ENCODE data around the gene VEGFB. TPM values are rescaled to one million over a fixed set of nuclear protein-coding genes. Genes with fewer than 3 reads are reported as not detected.

VEGFB gene
- total RNA-seq, 1 donor from 2014 or later, result 150 TPM

DNA sequence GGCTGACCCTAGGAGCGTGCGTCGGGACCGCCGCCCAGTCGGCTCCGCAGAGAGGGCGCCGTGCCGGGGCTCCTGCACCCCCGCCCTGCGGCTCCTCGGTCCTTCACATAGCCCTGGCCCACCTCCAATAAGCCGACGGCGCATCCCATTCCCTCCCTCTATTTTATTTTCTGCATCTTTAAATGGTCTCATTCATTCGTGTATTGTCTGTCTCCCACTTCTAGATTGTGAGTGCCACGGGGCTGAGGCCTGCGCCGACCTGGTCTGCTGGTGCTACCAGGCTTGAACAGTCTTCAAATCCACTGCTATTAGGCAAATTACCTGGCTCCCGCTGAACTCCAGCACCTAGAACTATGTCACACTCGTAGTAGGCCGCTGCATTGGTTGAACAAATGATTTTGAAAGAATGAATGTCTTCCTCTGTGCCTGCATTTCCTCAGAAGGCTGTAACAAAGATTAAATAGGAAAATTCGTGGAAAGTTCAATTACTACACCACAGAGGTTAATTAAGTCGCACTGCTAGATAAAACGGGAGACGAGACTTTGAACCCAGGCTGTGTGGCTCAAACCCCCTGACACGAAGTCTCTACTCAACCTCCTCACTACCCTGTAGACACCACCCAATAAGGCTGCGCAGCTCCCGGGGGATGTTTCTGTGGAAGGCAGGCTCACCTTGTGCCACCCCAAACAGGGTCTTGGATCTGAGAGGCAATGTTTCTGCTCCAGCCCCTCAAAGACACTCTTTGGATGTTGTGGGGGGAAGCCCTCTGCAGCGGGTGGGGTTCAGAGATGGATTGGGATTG, 13.5 kb downstream of the VEGFB start:
- peak in 1 of 2 donors; percentile 3 for ATAC-seq
- Histone ChIP-seq H3K36me3 (peaks cover 13% of the 10 kb centered on the region), H3K9me3 (no peaks in the 10 kb centered on the region), H3K27ac (peak overlapping the region; percentile 79), H3K4me3 (peak overlapping the region; percentile 94), H3K27me3 (ENCODE audit: low read depth) (no peaks in the 10 kb centered on the region), H3K4me1 (peaks cover 42% of the 10 kb centered on the region)
- no peak for DNase-seq
- intact Hi-C loops (cut with DNase I), result no loop called here
- TF ChIP-seq, protein P1, sequence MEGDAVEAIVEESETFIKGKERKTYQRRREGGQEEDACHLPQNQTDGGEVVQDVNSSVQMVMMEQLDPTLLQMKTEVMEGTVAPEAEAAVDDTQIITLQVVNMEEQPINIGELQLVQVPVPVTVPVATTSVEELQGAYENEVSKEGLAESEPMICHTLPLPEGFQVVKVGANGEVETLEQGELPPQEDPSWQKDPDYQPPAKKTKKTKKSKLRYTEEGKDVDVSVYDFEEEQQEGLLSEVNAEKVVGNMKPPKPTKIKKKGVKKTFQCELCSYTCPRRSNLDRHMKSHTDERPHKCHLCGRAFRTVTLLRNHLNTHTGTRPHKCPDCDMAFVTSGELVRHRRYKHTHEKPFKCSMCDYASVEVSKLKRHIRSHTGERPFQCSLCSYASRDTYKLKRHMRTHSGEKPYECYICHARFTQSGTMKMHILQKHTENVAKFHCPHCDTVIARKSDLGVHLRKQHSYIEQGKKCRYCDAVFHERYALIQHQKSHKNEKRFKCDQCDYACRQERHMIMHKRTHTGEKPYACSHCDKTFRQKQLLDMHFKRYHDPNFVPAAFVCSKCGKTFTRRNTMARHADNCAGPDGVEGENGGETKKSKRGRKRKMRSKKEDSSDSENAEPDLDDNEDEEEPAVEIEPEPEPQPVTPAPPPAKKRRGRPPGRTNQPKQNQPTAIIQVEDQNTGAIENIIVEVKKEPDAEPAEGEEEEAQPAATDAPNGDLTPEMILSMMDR (IDR thresholded peaks at IDR 0.05), result no peak

DNA sequence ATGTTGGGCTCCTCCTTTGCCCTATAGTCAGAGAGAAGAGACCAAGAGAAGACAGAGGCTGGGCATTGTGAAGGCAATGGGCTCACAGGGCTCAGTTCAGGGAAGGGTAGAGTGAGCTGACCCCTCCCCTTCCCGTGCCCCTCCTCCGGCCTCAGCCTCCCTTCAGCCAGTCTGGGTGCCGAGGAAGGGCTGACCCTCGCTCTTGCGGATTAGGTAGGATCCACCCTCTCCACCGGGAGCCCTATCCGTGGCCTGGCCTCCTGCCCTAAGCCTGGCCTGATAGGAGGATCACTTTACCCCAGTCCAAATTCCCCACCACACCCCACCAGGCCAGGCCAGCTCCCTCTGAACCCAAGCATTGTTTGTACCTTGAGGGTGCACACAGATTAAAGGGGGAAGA, 14.2 kb downstream of the VEGFB start:
- Histone ChIP-seq H3K36me3 (peaks cover 7% of the 10 kb centered on the region), H3K4me1 (peaks cover 45% of the 10 kb centered on the region), H3K27me3 (ENCODE audit: low read depth) (no peaks in the 10 kb centered on the region), H3K27ac (no peak overlapping the region), H3K4me3 (no peak overlapping the region), H3K9me3 (no peaks in the 10 kb centered on the region)
- intact Hi-C loops (cut with DNase I), result no loop called here
- no peak for DNase-seq
- no peak for ATAC-seq
- TF ChIP-seq, protein P1 (IDR thresholded peaks at IDR 0.05), result no peak

DNA sequence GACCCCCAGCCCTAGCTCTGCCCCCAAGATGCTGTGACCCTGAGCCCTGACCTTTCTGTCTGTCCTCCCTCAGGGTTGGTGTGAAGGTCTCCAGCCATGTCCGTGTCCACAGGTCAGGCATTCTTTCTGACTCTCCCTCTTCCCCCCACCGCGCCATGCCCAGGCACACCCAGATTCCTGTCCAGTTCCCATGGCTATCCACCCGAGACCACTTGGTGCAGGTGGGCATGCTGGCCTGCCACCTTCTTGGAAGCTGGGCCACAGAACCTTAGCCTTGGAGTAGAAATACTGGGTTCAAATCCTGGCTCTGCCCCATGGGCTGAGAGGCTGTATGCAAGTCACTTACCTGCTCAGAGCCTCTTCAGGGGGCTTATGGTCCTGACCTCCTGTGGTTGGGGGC, 14.7 kb downstream of the VEGFB start:
- Histone ChIP-seq H3K9me3 (no peaks in the 10 kb centered on the region), H3K4me3 (no peak overlapping the region), H3K27me3 (ENCODE audit: low read depth) (no peaks in the 10 kb centered on the region), H3K27ac (no peak overlapping the region), H3K36me3 (peaks cover 3% of the 10 kb centered on the region), H3K4me1 (peaks cover 48% of the 10 kb centered on the region)
- TF ChIP-seq, protein P1 (IDR thresholded peaks at IDR 0.05), result no peak
- intact Hi-C loops (cut with DNase I), result no loop called here
- DNase-seq (no peak), ATAC-seq (no peak)

DNA sequence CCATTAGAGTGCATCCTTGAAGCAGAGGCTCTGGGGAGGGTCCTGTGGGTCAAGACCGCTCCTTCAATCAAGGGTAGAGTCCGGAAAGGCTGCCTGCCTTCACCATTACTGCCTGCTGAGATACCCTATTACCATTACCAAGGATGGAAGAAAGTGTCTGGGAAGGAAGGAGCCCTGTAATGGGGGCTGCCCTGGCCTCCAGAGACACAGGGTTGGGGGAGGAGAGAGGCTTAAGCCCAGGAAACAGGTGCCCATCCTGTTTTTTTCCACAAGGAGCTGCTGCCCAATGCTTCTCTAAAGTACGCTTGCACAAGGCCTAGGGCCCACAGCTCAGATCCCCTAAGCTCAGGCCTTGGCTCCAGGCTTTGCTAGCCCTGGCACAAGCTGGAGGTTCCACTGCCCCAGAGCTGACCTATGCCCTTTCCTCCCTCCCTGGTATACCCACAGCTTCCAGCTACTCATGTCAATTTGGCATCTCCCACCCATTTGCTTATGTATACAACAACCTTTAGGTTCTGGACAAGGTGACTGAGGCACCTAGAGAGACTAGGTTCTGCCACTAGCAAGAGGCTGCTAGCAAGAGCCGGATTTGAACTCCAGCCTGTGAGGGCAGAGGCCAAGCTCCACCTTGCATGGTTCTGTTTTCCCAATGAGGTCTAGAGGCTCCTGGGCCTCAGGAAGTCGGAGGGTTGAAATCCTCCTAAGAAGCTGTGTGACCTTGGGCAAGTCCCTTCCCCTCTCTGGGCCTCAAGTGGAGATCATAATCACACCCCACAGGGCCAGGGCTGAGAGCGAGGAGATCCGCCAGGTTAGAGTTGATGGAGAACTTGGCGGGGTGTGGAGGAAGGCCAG, 15.4 kb downstream of the VEGFB start:
- Histone ChIP-seq H3K27ac (no peak overlapping the region), H3K4me3 (no peak overlapping the region), H3K9me3 (no peaks in the 10 kb centered on the region), H3K27me3 (ENCODE audit: low read depth) (no peaks in the 10 kb centered on the region), H3K4me1 (peaks cover 46% of the 10 kb centered on the region), H3K36me3 (peaks cover 6% of the 10 kb centered on the region)
- TF ChIP-seq, protein P1 (IDR thresholded peaks at IDR 0.05), result no peak
- intact Hi-C loops (cut with DNase I), result no loop called here
- DNase-seq (no peak), ATAC-seq (no peak)

DNA sequence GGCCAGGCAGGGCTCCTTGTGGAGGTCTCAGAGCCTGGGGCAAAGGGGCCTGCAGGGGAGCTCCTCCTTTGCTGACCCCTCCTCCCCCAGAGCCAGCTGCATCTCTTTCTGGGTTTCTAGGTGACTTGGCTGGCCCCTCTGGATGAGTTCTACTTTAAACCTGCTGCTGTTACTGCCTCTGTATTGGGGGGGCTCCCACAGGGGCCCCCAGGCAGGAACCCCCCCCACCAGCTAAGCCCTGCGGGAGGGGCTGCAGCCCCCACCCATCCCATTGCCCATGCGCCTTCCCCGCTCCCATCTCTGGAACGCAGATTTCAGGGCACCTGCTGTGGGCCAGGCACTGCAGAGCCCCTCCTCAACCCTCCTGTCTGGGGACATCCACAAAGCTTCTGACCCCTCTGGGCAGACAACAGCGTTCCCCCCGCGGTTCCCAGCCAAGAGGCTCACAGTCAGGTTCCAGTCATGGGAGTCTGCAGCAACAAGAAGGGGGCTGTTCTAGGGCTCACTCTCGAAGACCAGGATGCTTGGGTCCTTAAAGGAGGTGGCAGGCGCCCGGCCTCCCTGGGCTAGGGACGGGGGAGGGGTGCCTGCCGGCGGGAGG, 16.1 kb downstream of the VEGFB start:
- no peaks in the 10 kb centered on the region for H3K27me3 ChIP-seq (ENCODE audit: low read depth)
- H3K27ac ChIP-seq, result no peak overlapping the region
- DNase-seq (no peak), ATAC-seq (no peak)
- H3K4me1 ChIP-seq, result peaks cover 39% of the 10 kb centered on the region
- intact Hi-C loops (cut with DNase I), result no loop called here
- H3K9me3 ChIP-seq, result no peaks in the 10 kb centered on the region
- H3K36me3 ChIP-seq, result peaks cover 13% of the 10 kb centered on the region
- peak overlapping the region; percentile 91 for H3K4me3 ChIP-seq
- TF ChIP-seq, protein P1 (IDR thresholded peaks at IDR 0.05), result no peak
